H1 (cell line): ENCODE data around the gene RD3L. TPM values are rescaled to one million over a fixed set of nuclear protein-coding genes. Genes with fewer than 3 reads are reported as not detected.

Experiments
- CTCF ChIA-PET: fragments of 300-600 bp; sonication (Branson Sonifier 250); formaldehyde crosslinking; loops from one replicate; lab custom pipeline; 2021; ENCODE audit not compliant: partially characterized antibody; lab: Charles Lee
- POLR2A ChIA-PET: fragments of 300-600 bp; sonication (Branson Sonifier 250); formaldehyde crosslinking; loops from one replicate; lab custom pipeline; 2021; ENCODE audit warnings: inconsistent platforms; ENCODE audit not compliant: partially characterized antibody; lab: Charles Lee
- DNase-seq, 2 experiments: peaks; one replicate each; pipeline versions ENCODE4 v3.0.0 to v3.0.0-alpha.2; 2010 to 2022; ENCODE audit warnings: low spot score in 2 of 2, low read depth in 1 of 2, mixed read lengths in 1 of 2
- FAIRE-seq: peaks from 2 replicates; lab custom pipeline; 2011; peaks lifted over from hg19 to GRCh38; lab: Jason Lieb, UNC
- H2AFZ ChIP-seq: 2 replicates; pipeline ENCODE4 v1.8.1; 2012; ENCODE audit warnings: low read length, inconsistent platforms
- H2AK5ac ChIP-seq: 2 replicates; pipeline ENCODE4 v1.6.1; 2013; ENCODE audit warnings: low read depth, low read length
- H2BK120ac ChIP-seq: replicated peaks from 2 replicates; pipeline ENCODE3; 2013; ENCODE audit warnings: low read depth, low read length, inconsistent platforms
- H2BK12ac ChIP-seq: 2 replicates; pipeline ENCODE4 v1.6.1; 2013; ENCODE audit warnings: low read depth, low read length
- H2BK15ac ChIP-seq: 2 replicates; pipeline ENCODE4 v1.6.1; 2013; ENCODE audit warnings: low read length
- H2BK20ac ChIP-seq: 2 replicates; pipeline ENCODE4 v1.6.1; 2013; ENCODE audit warnings: low read length
- H2BK5ac ChIP-seq: 2 replicates; pipeline ENCODE4 v1.6.1; 2013; ENCODE audit warnings: low read depth, low read length
- H3K14ac ChIP-seq: 2 replicates; pipeline ENCODE4 v1.6.1; 2013; ENCODE audit warnings: inconsistent platforms; ENCODE audit not compliant: insufficient read length
- H3K18ac ChIP-seq: 2 replicates; pipeline ENCODE4 v1.6.1; 2013; ENCODE audit warnings: low read length; ENCODE audit errors: extremely low read depth
- H3K23ac ChIP-seq: 2 replicates; pipeline ENCODE4 v1.6.1; 2013; ENCODE audit warnings: inconsistent platforms; ENCODE audit not compliant: insufficient read length
- H3K23me2 ChIP-seq: 2 replicates; pipeline ENCODE4 v1.6.1; 2013; ENCODE audit warnings: low read depth, low read length
- H3K27ac ChIP-seq: 2 replicates; pipeline ENCODE4 v1.6.1; 2011; ENCODE audit warnings: low read depth, low read length, inconsistent platforms
- H3K27me3 ChIP-seq, 4 experiments: replicated peaks in 1 of 4; 1 replicate in 1 of 4; 2 replicates in 3 of 4; pipeline versions ENCODE4 v1.6.1 to v1.8.1; 2011 to 2013; ENCODE audit warnings: low read length in 3 of 4, mild to moderate bottlenecking in 3 of 4, inconsistent platforms in 2 of 4, mixed read lengths in 2 of 4, moderate library complexity in 1 of 4; ENCODE audit not compliant: control insufficient read depth in 3 of 4, insufficient read depth in 3 of 4; ENCODE audit errors: extremely low read depth in 1 of 4
- H3K36me3 ChIP-seq, 4 experiments: 2 replicates each; pipeline versions ENCODE4 v1.6.1 to v1.8.1; 2011 to 2013; ENCODE audit warnings: mild to moderate bottlenecking in 4 of 4, low read length in 3 of 4, moderate library complexity in 2 of 4, control low read depth in 1 of 4, inconsistent platforms in 1 of 4; ENCODE audit not compliant: insufficient read depth in 4 of 4, control insufficient read depth in 2 of 4
- H3K4ac ChIP-seq: replicated peaks from 2 replicates; pipeline ENCODE3; 2013; ENCODE audit warnings: low read length, low read depth, mixed read lengths, inconsistent platforms; ENCODE audit not compliant: insufficient read length
- H3K4me1 ChIP-seq, 4 experiments: replicated peaks in 1 of 4; 1 replicate in 1 of 4; 2 replicates in 3 of 4; pipeline versions ENCODE4 v1.6.1 to v1.8.1; 2011 to 2013; ENCODE audit warnings: low read length in 3 of 4, inconsistent platforms in 2 of 4, mixed read lengths in 1 of 4; ENCODE audit not compliant: insufficient read depth in 4 of 4, control insufficient read depth in 3 of 4
- H3K4me2 ChIP-seq, 2 experiments: 2 replicates each; pipeline versions ENCODE4 v1.6.1 to v1.8.1; 2011 to 2013; ENCODE audit warnings: low read depth in 2 of 2, low read length in 2 of 2, control low read depth in 1 of 2, inconsistent platforms in 1 of 2, mild to moderate bottlenecking in 1 of 2; ENCODE audit not compliant: insufficient read depth in 1 of 2
- H3K4me3 ChIP-seq, 4 experiments: fragments of 200-600, 300-600 bp in 1 of 4; sonication (generic), shearing (Covaris generic), sonication (Bioruptor Twin) in 1 of 4; 2 replicates each; pipeline versions ENCODE4 v1.5.1 to v1.8.1; 2011 to 2016; ENCODE audit warnings: low read length in 4 of 4, low read depth in 3 of 4, control low read depth in 2 of 4, inconsistent platforms in 2 of 4, mild to moderate bottlenecking in 2 of 4, mixed read lengths in 1 of 4, moderate library complexity in 1 of 4; ENCODE audit not compliant: insufficient read depth in 2 of 4; ENCODE audit errors: extremely low read depth in 1 of 4
- H3K56ac ChIP-seq: replicated peaks from 2 replicates; pipeline ENCODE3; 2013; ENCODE audit warnings: low read depth, mild to moderate bottlenecking, mixed read lengths, low read length, inconsistent platforms; ENCODE audit not compliant: insufficient read length
- H3K79me1 ChIP-seq: 2 replicates; pipeline ENCODE4 v1.6.1; 2013; ENCODE audit warnings: low read depth, low read length, control low read depth
- H3K79me2 ChIP-seq, 2 experiments: 2 replicates each; pipeline versions ENCODE4 v1.6.1 to v1.8.1; 2012 to 2013; ENCODE audit warnings: low read length in 2 of 2, mild to moderate bottlenecking in 2 of 2, inconsistent platforms in 1 of 2; ENCODE audit not compliant: insufficient read depth in 2 of 2, control insufficient read depth in 1 of 2
- H3K9ac ChIP-seq, 4 experiments: replicated peaks in 1 of 4; 1 replicate in 1 of 4; 2 replicates in 3 of 4; pipeline versions ENCODE4 v1.6.1 to v1.8.1; 2011 to 2013; ENCODE audit warnings: low read depth in 3 of 4, low read length in 3 of 4, control low read depth in 2 of 4, mild to moderate bottlenecking in 2 of 4, moderate library complexity in 2 of 4, inconsistent platforms in 1 of 4; ENCODE audit errors: extremely low read depth in 1 of 4
- H3K9me3 ChIP-seq, 2 experiments: 2 replicates each; pipeline versions ENCODE4 v1.6.1 to v1.8.1; 2012 to 2013; ENCODE audit warnings: mild to moderate bottlenecking in 2 of 2, moderate library complexity in 2 of 2, control low read depth in 1 of 2, inconsistent platforms in 1 of 2, low read depth in 1 of 2, low read length in 1 of 2, mixed read lengths in 1 of 2; ENCODE audit not compliant: insufficient read depth in 2 of 2
- H4K20me1 ChIP-seq, 2 experiments: replicated peaks in 1 of 2; 2 replicates each; pipeline versions ENCODE3 to v1.8.1; 2011 to 2013; ENCODE audit warnings: inconsistent platforms in 2 of 2, low read length in 2 of 2, mild to moderate bottlenecking in 1 of 2; ENCODE audit not compliant: insufficient read depth in 2 of 2, control insufficient read depth in 1 of 2
- H4K5ac ChIP-seq: 2 replicates; pipeline ENCODE4 v1.6.1; 2013; ENCODE audit warnings: low read length, low read depth, mixed read lengths, inconsistent platforms; ENCODE audit not compliant: insufficient read length
- H4K8ac ChIP-seq: 2 replicates; pipeline ENCODE4 v1.8.0; 2013; ENCODE audit warnings: mild to moderate bottlenecking, moderate library complexity, low read length, inconsistent platforms; ENCODE audit not compliant: insufficient read depth; ENCODE audit errors: extremely low read depth
- H4K91ac ChIP-seq: replicated peaks from 2 replicates; pipeline ENCODE3; 2013; ENCODE audit warnings: low read length, mixed read lengths, inconsistent platforms; ENCODE audit not compliant: insufficient read length
- BACH1 ChIP-seq: IDR thresholded peaks from 2 replicates; pipeline ENCODE4 v1.6.1; 2012; ENCODE audit warnings: low read length, improper control_type of control experiment
- CREB1 ChIP-seq: IDR thresholded peaks from 2 replicates; pipeline ENCODE4 v1.6.1; 2012; ENCODE audit warnings: inconsistent platforms
- CTBP2 ChIP-seq: IDR thresholded peaks from 2 replicates; pipeline ENCODE4 v1.7.0; 2011; ENCODE audit warnings: borderline replicate concordance, mild to moderate bottlenecking, moderate library complexity, mixed read lengths, low read length; ENCODE audit not compliant: insufficient read depth, insufficient read length
- HDAC2 ChIP-seq, 2 experiments: fragments of 300-600 bp in 1 of 2; sonication (generic) in 1 of 2; IDR thresholded peaks; 2 replicates each; pipeline ENCODE4 v1.6.1; 2011 to 2012; ENCODE audit warnings: low read depth in 2 of 2, low read length in 2 of 2, mild to moderate bottlenecking in 2 of 2, moderate library complexity in 2 of 2, borderline replicate concordance in 1 of 2, inconsistent platforms in 1 of 2
- KDM5A ChIP-seq: fragments of 200-600 bp; IDR thresholded peaks from 2 replicates; pipeline ENCODE4 v1.7.1; 2012; ENCODE audit warnings: mild to moderate bottlenecking, low read length, inconsistent platforms, mixed read lengths
- PHF8 ChIP-seq: fragments of 200-600 bp; sonication (generic); conservative IDR thresholded peaks from 2 replicates; pipeline ENCODE4 v1.7.1; 2012; ENCODE audit warnings: low read depth, mild to moderate bottlenecking, inconsistent platforms, low read length, moderate library complexity
- POLR2AphosphoS5 ChIP-seq: IDR thresholded peaks from 2 replicates; pipeline ENCODE4 v1.6.1; 2011; ENCODE audit warnings: low read depth, low read length
- POU5F1 ChIP-seq: IDR thresholded peaks from 2 replicates; pipeline ENCODE4 v1.6.1; 2011; ENCODE audit warnings: low read depth, mild to moderate bottlenecking, low read length, moderate library complexity
- SIN3A ChIP-seq, 2 experiments: IDR thresholded peaks in 1 of 2; conservative IDR thresholded peaks in 1 of 2; 2 replicates each; pipeline ENCODE4 v1.6.1; 2011 to 2012; ENCODE audit warnings: low read length in 2 of 2, improper control_type of control experiment in 1 of 2, low read depth in 1 of 2, mild to moderate bottlenecking in 1 of 2
- TAF1 ChIP-seq: IDR thresholded peaks from 2 replicates; pipeline ENCODE4 v1.6.1; 2011; ENCODE audit warnings: mild to moderate bottlenecking, low read depth, low read length
- WGBS, 2 experiments: shearing (Covaris generic) in 1 of 2; methylation state at CpG; one replicate each; pipeline versions ENCODE4 v1.1.6 to v1.1.7; 2013 to 2015; ENCODE audit warnings: low lambda C conversion rate in 2 of 2, mixed read lengths in 2 of 2, inconsistent platforms in 1 of 2, low coverage in 1 of 2, missing lambda C conversion rate in 1 of 2; ENCODE audit not compliant: insufficient replicate concordance in 2 of 2, insufficient coverage in 1 of 2, insufficient read length in 1 of 2; ENCODE audit errors: extremely low coverage in 1 of 2, missing lambda C conversion rate in 1 of 2; 5-methylcytosine and 5-hydroxymethylcytosine counted together
- polyA plus RNA-seq, 7 experiments: library from polyadenylated mRNA; depleted of rRNA in 3 of 7; stranded (reverse) in 5 of 7; unstranded in 2 of 7; fragments of >200 nt in 5 of 7; fragments of 200-250 nt in 2 of 7; gene quantifications; 1 replicate in 5 of 7; 2 replicates in 1 of 7; 4 replicates in 1 of 7; pipeline versions ENCODE4 v1.2.1 to v1.2.3, GENCODE V29; 2011 to 2013; ENCODE audit warnings: missing spikeins in 2 of 7, mixed read lengths in 2 of 7
- total RNA-seq: library from RNA; stranded (reverse); fragmentation: NEBNext Ultra II Directional; extraction: Animal tissue kit (Norgen Biotek cat#: 25700); gene quantifications from 2 replicates; pipeline ENCODE4 v1.2.1, GENCODE V29; 2021

RD3L gene
- total and polyA plus RNA-seq, 2 of the 8 experiments (the other 6 are each of a cell fraction or from before 2014, with no cell fraction given): not detected

DNA sequence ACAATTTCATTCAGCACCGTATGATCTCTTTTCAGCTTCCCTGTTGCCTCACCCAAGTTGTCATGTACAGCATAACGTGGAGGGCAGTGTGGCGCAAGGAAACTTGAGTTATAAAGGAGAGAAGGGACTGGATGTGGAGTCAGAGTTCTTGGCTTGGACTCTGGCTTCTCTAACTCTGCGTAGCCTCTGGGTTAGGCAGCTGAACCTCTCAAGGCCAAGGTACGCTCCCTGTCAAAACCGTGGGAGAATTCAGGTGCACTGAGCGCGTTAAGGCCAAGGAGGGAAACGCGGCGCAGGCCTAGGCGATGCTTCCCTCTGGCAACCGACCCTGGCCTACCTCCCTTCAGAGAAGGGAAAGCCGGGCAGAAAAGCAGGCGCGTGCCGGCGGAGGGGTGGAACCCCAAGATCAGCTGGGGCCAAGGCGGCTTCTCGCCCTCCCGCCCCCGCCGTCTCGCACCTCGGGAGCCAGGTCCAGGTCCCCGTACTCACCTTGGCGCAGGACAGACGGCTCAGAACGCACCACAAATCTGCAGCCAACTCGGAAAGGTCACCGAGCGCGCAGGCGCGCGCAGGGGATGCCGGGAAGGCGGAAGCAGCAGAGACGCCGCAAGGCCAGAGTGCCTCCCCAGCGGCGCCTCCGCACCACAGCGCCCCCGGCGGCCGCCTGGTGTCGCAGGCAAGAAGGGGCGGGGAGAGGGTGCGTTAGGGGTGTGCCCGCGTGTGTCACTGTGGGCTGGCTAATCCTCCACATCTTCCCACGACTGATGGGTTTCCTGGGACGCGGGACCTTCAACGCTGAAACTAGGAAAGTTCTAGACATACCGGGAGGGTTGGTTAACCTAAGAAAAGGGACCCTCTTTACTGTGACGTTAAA, 21.1 kb downstream of the RD3L start:
- ChIA-PET CTCF (interaction anchor here (0.5 to 8.7 kb wide), 20 partner anchors 9 to 141 kb away, joined by 3 to 47 read pairs (median 4); no protein-coding TSS in a partner anchor), POLR2A (interaction anchor here (0.6 to 1.7 kb wide), 3 partner anchors 11 to 94 kb away, joined by 3 to 7 read pairs (median 3); no protein-coding TSS in a partner anchor)
- Histone ChIP-seq H2BK20ac (no peak overlapping the region), H2BK15ac (no peak overlapping the region), H2AFZ (peak overlapping the region; percentile 98), H3K79me2 (peaks cover 4 to 40% of the 10 kb centered on the region in 2 experiments), H3K18ac (no peak overlapping the region), H4K91ac (peak overlapping the region; percentile 36), H3K4me2 (peak overlapping the region; percentile 86 to 100), H3K9ac (peak overlapping the region; percentile 80 to 92 (median 84)), H4K20me1 (peaks cover 0 to 5% of the 10 kb centered on the region in 2 experiments), H4K5ac (peak overlapping the region; percentile 47), H3K23me2 (peaks cover 4% of the 10 kb centered on the region), H3K14ac (no peak overlapping the region), H3K4me1 (0 out of 7 replicates have a peak, but pooled peaks cover 0 to 4% (median 0%) of the 10 kb centered on the region in 4 experiments), H2AK5ac (no peak overlapping the region), H3K23ac (no peak overlapping the region), H2BK12ac (no peak overlapping the region), H3K27ac (peak overlapping the region; percentile 67), H4K8ac (peak overlapping the region; percentile 95), H3K27me3 (no peaks in the 10 kb centered on the region), H3K4me3 (peak overlapping the region; percentile 86 to 98 (median 94)), H2BK120ac (no peak overlapping the region), H3K36me3 (peaks cover 0 to 8% (median 4%) of the 10 kb centered on the region in 4 experiments; a peak in 5 of 8 replicates), H3K56ac (peak overlapping the region; percentile 84), H3K79me1 (peaks cover 4% of the 10 kb centered on the region), H2BK5ac (peak overlapping the region; percentile 22; the same call in 1 of the 2 replicates), H3K9me3 (no peaks in the 10 kb centered on the region), H3K4ac (peak overlapping the region; percentile 73)
- FAIRE-seq (no peak), DNase-seq (peak; percentile 74 to 96)
- WGBS, 2 experiments: 3% methylated on average over 49 of the region's 58 CpGs; no CpG with 5 or more reads in 1 of the 2 experiments
- TF ChIP-seq HDAC2 (IDR thresholded peaks at IDR 0.05; ENCODE audit: borderline replicate concordance in 1 of 2, low read depth in 2 of 2, low read length in 2 of 2) (0 out of 4 replicates have a peak, but pooled peaks of 1 of the 2 experiments have one; percentile 26), POU5F1 (no peak), CTBP2 (no peak), TAF1 (peak; percentile 91), PHF8 (peak; percentile 74), POLR2AphosphoS5 (peak; percentile 86), SIN3A (conservative IDR thresholded peaks at IDR 0.05 in 1 of 2, IDR thresholded peaks at IDR 0.05 in 1 of 2; ENCODE audit: low read depth in 1 of 2, low read length in 2 of 2) (peak; percentile 21 to 76; a peak in 2 of 4 replicates), CREB1 (peak; percentile 75; the same call in 1 of the 2 replicates), BACH1 (peak; percentile 52), KDM5A (peak; percentile 43; the same call in 1 of the 2 replicates)
